Adrenal gland (tissue), 12 donors: Measurements from ENCODE around the gene MEP1A. TPM values are rescaled to one million over a fixed set of nuclear protein-coding genes. Genes with fewer than 3 reads are reported as not detected.

Source experiments
- DNase-seq, 7 donors: peaks; one replicate each; pipeline ENCODE4 v3.0.0-alpha.2; 2019 to 2020
- H3K27ac ChIP-seq, 5 donors: fragments of 200-600 bp; sonication (generic) in 4 of 5; 1 replicate in 3 of 5; 2 replicates in 2 of 5; pipeline versions ENCODE4 v1.5.1 to v1.8.0; 2016 to 2020; ENCODE audit warnings: mild to moderate bottlenecking in 1 of 5
- H3K27me3 ChIP-seq: fragments of 200-600 bp; 2 replicates; pipeline ENCODE4 v1.8.0; 2021
- H3K36me3 ChIP-seq, 2 donors: fragments of 200-600 bp; replicated peaks in 1 of 2; 1 replicate in 1 of 2; 2 replicates in 1 of 2; pipeline versions ENCODE4 v1.5.1 to v1.8.0; 2018 to 2022
- H3K4me1 ChIP-seq, 2 donors: fragments of 200-600 bp; replicated peaks in 1 of 2; 1 replicate in 1 of 2; 2 replicates in 1 of 2; pipeline versions ENCODE4 v1.5.1 to v1.8.0; 2018 to 2021
- H3K4me3 ChIP-seq, 4 donors: fragments of 200-600 bp; sonication (generic) in 3 of 4; one replicate each; pipeline ENCODE4 v1.5.1; 2016 to 2018
- H3K9me3 ChIP-seq, 3 donors: fragments of 200-600 bp; sonication (generic) in 1 of 3; replicated peaks in 1 of 3; 1 replicate in 2 of 3; 2 replicates in 1 of 3; pipeline versions ENCODE4 v1.5.1 to v1.8.0; 2016 to 2021
- CTCF ChIP-seq, 6 experiments: fragments of 450-650 bp in 4 of 6; fragments of 200-600 bp in 2 of 6; sonication (generic) in 1 of 6; IDR thresholded peaks; 1 replicate in 5 of 6; 2 replicates in 1 of 6; pipeline versions ENCODE4 v1.5.1 to v1.8.0; 2016 to 2021; ENCODE audit warnings: antibody characterized with exemption in 6 of 6, mild to moderate bottlenecking in 2 of 6, moderate library complexity in 1 of 6
- POLR2A ChIP-seq, 2 donors: fragments of 450-650 bp; IDR thresholded peaks; one replicate each; pipeline ENCODE4 v1.6.1; 2017; ENCODE audit warnings: antibody characterized with exemption in 2 of 2, mild to moderate bottlenecking in 2 of 2, moderate library complexity in 1 of 2
- WGBS, 4 donors: extraction: QIAGEN DNeasy Blood & Tissue Kit in 2 of 4; methylation state at CpG; one replicate each; pipeline versions ENCODE4 v1.1.5 to v1.1.7; 2013 to 2017; 5-methylcytosine and 5-hydroxymethylcytosine counted together
- intact Hi-C, 2 donors: fragments of 100-400 bp; cut with DNase I; formaldehyde crosslinking; loops; one replicate each; pipeline versions ENCODE4 v1.14.1 to v1.15.0; 2022 to 2023
- polyA plus RNA-seq, 3 donors: library from polyadenylated mRNA; stranded (reverse); fragments of 200-250 nt in 2 of 3; fragments of 350-450 nt in 1 of 3; fragmentation: Illumina TruSeq in 1 of 3; extraction: RNeasy Lipid Tissue Mini Kit (QIAGEN cat#74804) in 1 of 3; gene quantifications; one replicate each; pipeline ENCODE4 v1.2.3, GENCODE V29; 2013 to 2014
- total RNA-seq, 9 donors: library from RNA; depleted of rRNA in 4 of 9; stranded (reverse); fragments of >200 nt in 4 of 9; fragments of 120-200 nt in 1 of 9; fragmentation: NEBNext Ultra II Directional in 1 of 9; extraction: Animal tissue kit (Norgen Biotek cat#: 25700) in 1 of 9; gene quantifications; one replicate each; pipeline versions ENCODE4 v1.1.0 to v1.2.4, GENCODE V29; 2013 to 2023
- donor health status: healthy with polysubstance abuse.
- donor health status: Bipolar disorder and iron deficiency.
- donor health status: DM: yes; HTN: yes; CAD: no.
- donor health status: DM: no; HTN: no; CAD: no.
- donor health status: DM: no; HTN: no; CAD: no.
- donor health status: DM: yes; HTN: yes; CAD: no.

The MEP1A gene
- total and polyA plus RNA-seq, 12 donors = 0.03 to 0.05 TPM; not detected in 10

- no peak overlapping the region for H3K4me3 ChIP-seq
- intact Hi-C loops = no loop called here
- no peaks in the 10 kb centered on the region for H3K27me3 ChIP-seq
- WGBS, 4 donors = 40 to 53% (median 43%) methylated on average over 1 of the region's 1 CpG
- DNase-seq = no peak
- peaks cover 0 to 5% of the 10 kb centered on the region in 2 donors for H3K4me1 ChIP-seq
- TF ChIP-seq CTCF (IDR thresholded peaks at IDR 0.05) (no peak), POLR2A (IDR thresholded peaks at IDR 0.05) (no peak)
- H3K9me3 ChIP-seq = no peaks in the 10 kb centered on the region
- no peak overlapping the region for H3K27ac ChIP-seq
- H3K36me3 ChIP-seq = no peaks in the 10 kb centered on the region
Measured at GRCh38 chr6:46755865-46756264, 37.3 kb upstream of the MEP1A start.

DNA sequence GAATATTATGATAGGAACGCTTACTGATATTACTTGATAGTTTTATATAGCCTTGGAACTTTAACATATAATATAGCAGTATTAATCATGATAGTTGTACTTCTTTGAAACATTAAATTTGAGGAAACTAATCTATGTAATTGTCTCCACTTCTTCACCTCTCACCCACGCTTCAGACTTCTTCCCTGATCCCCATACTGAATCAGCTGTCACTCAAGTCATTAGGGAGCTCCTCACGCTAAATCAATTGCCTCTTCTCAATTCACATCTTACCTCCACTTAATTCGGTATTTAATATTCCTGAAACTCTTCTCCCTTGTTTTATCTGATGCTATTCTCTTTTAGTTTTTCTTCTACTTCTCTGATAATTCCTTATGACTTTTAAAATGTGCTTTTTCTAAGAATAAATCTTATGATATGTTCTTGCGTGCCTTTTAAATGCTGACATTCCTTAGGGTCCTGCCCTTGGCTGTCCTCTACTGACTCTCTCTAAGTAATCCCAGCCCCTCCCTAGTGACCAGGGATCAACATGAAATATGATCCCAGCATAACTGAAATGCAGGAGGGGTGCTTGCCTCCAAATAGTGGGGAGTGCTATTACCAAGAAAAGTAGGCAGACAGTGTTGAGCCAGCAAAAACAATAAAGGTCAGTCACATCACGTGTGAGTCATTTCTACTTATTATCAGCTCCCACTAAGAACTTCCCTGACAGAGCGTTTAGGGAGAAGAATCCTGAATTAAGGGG, 36.5 kb upstream of the MEP1A start:
- no peaks in the 10 kb centered on the region for H3K36me3 ChIP-seq
- WGBS, 4 donors = 57 to 62% (median 60%) methylated on average over 7 of the region's 7 CpGs
- no peak for DNase-seq
- no peaks in the 10 kb centered on the region for H3K27me3 ChIP-seq
- TF ChIP-seq CTCF (IDR thresholded peaks at IDR 0.05) (no peak), POLR2A (IDR thresholded peaks at IDR 0.05) (no peak)
- intact Hi-C loops = no loop called here
- H3K27ac ChIP-seq = no peak overlapping the region
- H3K4me1 ChIP-seq = peaks cover 0 to 5% of the 10 kb centered on the region in 2 donors
- H3K4me3 ChIP-seq = no peak overlapping the region
- no peaks in the 10 kb centered on the region for H3K9me3 ChIP-seq

GRCh38 chr6:46757214-46757596, 36.0 kb upstream of the MEP1A start:
- Histone ChIP-seq H3K27me3 (no peaks in the 10 kb centered on the region), H3K36me3 (no peaks in the 10 kb centered on the region), H3K27ac (no peak overlapping the region), H3K4me3 (no peak overlapping the region), H3K4me1 (peaks cover 0 to 5% of the 10 kb centered on the region in 2 donors), H3K9me3 (no peaks in the 10 kb centered on the region)
- intact Hi-C loops = no loop called here
- no peak for DNase-seq
- 68 to 85% (median 76%) methylated on average over 2 of the region's 2 CpGs for WGBS, 4 donors
- TF ChIP-seq CTCF (IDR thresholded peaks at IDR 0.05) (no peak), POLR2A (IDR thresholded peaks at IDR 0.05) (no peak)

DNA sequence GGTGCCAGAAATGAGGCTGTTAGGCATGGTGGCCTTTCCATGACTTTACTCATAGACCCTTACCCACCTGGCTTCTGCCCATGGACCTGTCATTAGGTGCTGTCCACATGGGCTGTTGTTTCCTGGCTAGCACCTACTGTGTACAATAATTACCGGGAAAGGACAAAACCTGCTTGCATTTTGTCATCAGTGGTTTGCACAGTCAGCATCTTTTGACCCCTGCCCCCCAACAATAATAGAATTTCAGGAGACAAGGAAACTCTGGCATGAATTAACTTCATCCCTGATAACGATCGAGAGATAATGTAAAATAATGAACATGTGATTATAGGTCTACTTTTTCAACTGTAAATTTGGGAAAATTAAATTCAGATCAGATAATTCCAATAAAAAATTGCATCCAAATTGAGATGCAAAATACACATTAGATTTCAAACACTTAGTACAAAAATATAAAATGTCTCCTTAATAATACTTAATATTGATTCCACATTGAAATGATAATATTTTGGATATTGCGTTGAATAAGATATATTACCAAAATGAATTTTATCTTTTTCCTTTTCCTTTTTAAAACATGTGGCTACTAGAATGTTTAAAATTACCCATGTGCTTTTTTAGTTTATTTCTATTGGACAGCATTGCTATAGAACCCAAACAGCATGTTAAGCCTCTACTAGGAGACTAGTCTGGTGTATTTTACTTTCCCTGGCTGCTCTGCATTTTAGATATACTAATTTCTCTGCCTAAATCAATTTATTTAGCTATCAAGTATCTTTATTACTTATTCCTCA, 34.0 kb upstream of the MEP1A start:
- Histone ChIP-seq H3K9me3 (no peaks in the 10 kb centered on the region), H3K27me3 (no peaks in the 10 kb centered on the region), H3K27ac (no peak overlapping the region), H3K4me3 (no peak overlapping the region), H3K4me1 (peaks cover 0 to 5% of the 10 kb centered on the region in 2 donors), H3K36me3 (no peaks in the 10 kb centered on the region)
- TF ChIP-seq POLR2A (IDR thresholded peaks at IDR 0.05) (no peak), CTCF (IDR thresholded peaks at IDR 0.05) (no peak)
- intact Hi-C loops = no loop called here
- WGBS, 4 donors = 88 to 95% (median 93%) methylated on average over 4 of the region's 4 CpGs
- no peak for DNase-seq
